Heart right ventricle (tissue), 16 donors: ENCODE results near the gene EHD2. TPM values are rescaled to one million over a fixed set of nuclear protein-coding genes. Genes with fewer than 3 reads are reported as not detected.

Experiments used
- ATAC-seq, 8 donors: fragments of 200-7000 bp; cut with Tn5 transposase; one replicate each; pipeline ENCODE4 v1.9.1; 2020; ENCODE audit warnings: mild to moderate bottlenecking in 8 of 8, moderate library complexity in 8 of 8, moderate number of reproducible peaks in 1 of 8
- DNase-seq, 2 donors: peaks; one replicate each; pipeline ENCODE4 v3.0.0-alpha.2; 2020
- H3K27ac ChIP-seq, 10 donors: fragments of 200-600 bp; sonication (generic) in 2 of 10; one replicate each; pipeline versions ENCODE4 v1.5.0 to v1.8.0; 2020 to 2022; ENCODE audit warnings: mild to moderate bottlenecking in 3 of 10
- H3K27me3 ChIP-seq, 7 donors: fragments of 200-600 bp; one replicate each; pipeline ENCODE4 v1.8.0; 2021 to 2022; ENCODE audit warnings: mild to moderate bottlenecking in 2 of 7
- H3K36me3 ChIP-seq, 9 donors: fragments of 200-600 bp; sonication (generic) in 1 of 9; one replicate each; pipeline versions ENCODE4 v1.5.0 to v1.8.0; 2020 to 2022; ENCODE audit warnings: mild to moderate bottlenecking in 2 of 9
- H3K4me1 ChIP-seq, 9 donors: fragments of 200-600 bp; sonication (generic) in 1 of 9; one replicate each; pipeline versions ENCODE4 v1.5.0 to v1.8.0; 2020 to 2022; ENCODE audit warnings: mild to moderate bottlenecking in 4 of 9
- H3K4me3 ChIP-seq, 10 donors: fragments of 200-600 bp; sonication (generic) in 2 of 10; one replicate each; pipeline versions ENCODE4 v1.5.0 to v1.8.0; 2020 to 2022; ENCODE audit warnings: mild to moderate bottlenecking in 7 of 10, moderate library complexity in 2 of 10
- H3K9me3 ChIP-seq, 11 donors: fragments of 200-600 bp in 10 of 11; sonication (generic) in 2 of 11; one replicate each; pipeline versions ENCODE4 v1.5.0 to v1.8.0; 2013 to 2022; ENCODE audit warnings: mild to moderate bottlenecking in 2 of 11, control low read depth in 1 of 11, moderate library complexity in 1 of 11
- WGBS, 2 donors: extraction: QIAGEN DNeasy Blood & Tissue Kit; methylation state at CpG; one replicate each; pipeline ENCODE4 v1.1.7; 2013; ENCODE audit warnings: inconsistent platforms in 1 of 2; 5-methylcytosine and 5-hydroxymethylcytosine counted together
- intact Hi-C, 10 donors: fragments of 100-400 bp; cut with DNase I; formaldehyde crosslinking; loops; one replicate each; pipeline versions ENCODE4 v1.11.1 to v1.14.2; 2022
- polyA plus RNA-seq, 2 donors: library from polyadenylated mRNA; stranded (reverse); fragments of 200-250 nt; gene quantifications; one replicate each; pipeline ENCODE4 v1.2.3, GENCODE V29; 2013
- total RNA-seq, 10 donors: library from RNA; stranded (reverse); fragmentation: NEBNext Ultra II Directional in 3 of 10; extraction: Animal tissue kit (Norgen Biotek cat#: 25700) in 3 of 10; gene quantifications; one replicate each; pipeline versions ENCODE4 v1.2.1 to v1.2.4, GENCODE V29; 2021 to 2023
- TF ChIP-seq, protein P1 (sequence below), 9 donors: fragments of 200-600 bp; sonication (generic) in 2 of 9; IDR thresholded peaks; one replicate each; pipeline versions ENCODE4 v1.5.0 to v1.8.0; 2021 to 2022; ENCODE audit warnings: antibody characterized with exemption in 9 of 9, mild to moderate bottlenecking in 5 of 9, moderate library complexity in 1 of 9
- donor health status: Arrhythmogenic right ventricular cardiomyopathy.
- donor health status: ischemic (EF 13 %, LVEDD 7.1; RV severe dilation, severe dysfunction).
- donor health status: healthy with polysubstance abuse.
- donor health status: DM: no; HTN: yes; CAD: no.
- donor health status: DM: no; HTN: no; CAD: no.
- donor health status: ischemic (EF 25% LVEDD 6.9; RV normal size, moderate dysfunction).
- donor health status: ischemic (EF 25% LVEDD 5.7; RV mildly dilated, moderate dysfunction).
- donor health status: healthy.
- donor health status: DM: yes; HTN: yes; CAD: no.
- donor health status: Ischemic cardiomyopathy.
- donor health status: ischemic (EF 35%, LVEDD 5.7; RV mildly dilated, moderate dysfunction).
- donor health status: nonischemic (EF 11% LVEDD 7.7; RV severe dilation, severe dysfunction).
- donor health status: DM: yes; HTN: yes; CAD: no.
- donor health status: PGD.
- donor health status: ischemic (EF 29% LVEDD 5.4; RV normal size, mild dysfunction).
- donor health status: nonischemic (EF 23%, LVEDD 6.1; RV moderate dilation, normal function).

EHD2 gene
- total and polyA plus RNA-seq, 12 donors, result 27.5 to 78.2 (median 47.5) TPM

DNA sequence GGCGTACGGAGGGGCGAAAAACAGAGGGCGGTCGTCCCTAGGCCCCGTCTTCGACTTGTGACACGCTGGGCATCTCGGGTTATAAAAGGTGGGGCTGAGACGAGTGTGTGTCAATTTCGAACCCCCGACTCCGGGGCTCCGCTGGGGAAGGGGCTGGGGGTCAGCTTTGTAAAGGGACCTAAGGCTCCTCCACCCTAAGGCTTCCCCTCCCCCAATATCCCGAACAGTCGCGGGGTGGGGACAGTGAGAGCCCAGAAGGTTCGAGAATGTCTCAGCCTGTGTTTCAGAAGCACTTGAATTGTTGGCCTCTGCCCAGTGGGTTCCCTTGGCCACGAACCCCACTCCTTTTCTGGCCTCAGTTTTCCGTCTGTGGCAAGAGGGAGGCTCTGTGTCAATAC, 65.7 kb downstream of the EHD2 start:
- ATAC-seq (peak; percentile 27 to 71 (median 54)), DNase-seq (peak in 1 of 2 donors; percentile 47)
- peaks cover 10 to 59% (median 45%) of the 10 kb centered on the region in 9 donors for H3K4me1 ChIP-seq
- peak overlapping the region; percentile 78 to 100 (median 91) for H3K4me3 ChIP-seq
- H3K36me3 ChIP-seq, result peaks cover 0 to 36% (median 13%) of the 10 kb centered on the region in 9 donors
- H3K9me3 ChIP-seq, result no peaks in the 10 kb centered on the region
- no peaks in the 10 kb centered on the region for H3K27me3 ChIP-seq
- 0 to 1% methylated on average over 20 of the region's 20 CpGs for WGBS, 2 donors
- intact Hi-C loops, result no loop called here
- H3K27ac ChIP-seq, result peak overlapping the region; percentile 98 to 100 (median 99)
- TF ChIP-seq, protein P1, sequence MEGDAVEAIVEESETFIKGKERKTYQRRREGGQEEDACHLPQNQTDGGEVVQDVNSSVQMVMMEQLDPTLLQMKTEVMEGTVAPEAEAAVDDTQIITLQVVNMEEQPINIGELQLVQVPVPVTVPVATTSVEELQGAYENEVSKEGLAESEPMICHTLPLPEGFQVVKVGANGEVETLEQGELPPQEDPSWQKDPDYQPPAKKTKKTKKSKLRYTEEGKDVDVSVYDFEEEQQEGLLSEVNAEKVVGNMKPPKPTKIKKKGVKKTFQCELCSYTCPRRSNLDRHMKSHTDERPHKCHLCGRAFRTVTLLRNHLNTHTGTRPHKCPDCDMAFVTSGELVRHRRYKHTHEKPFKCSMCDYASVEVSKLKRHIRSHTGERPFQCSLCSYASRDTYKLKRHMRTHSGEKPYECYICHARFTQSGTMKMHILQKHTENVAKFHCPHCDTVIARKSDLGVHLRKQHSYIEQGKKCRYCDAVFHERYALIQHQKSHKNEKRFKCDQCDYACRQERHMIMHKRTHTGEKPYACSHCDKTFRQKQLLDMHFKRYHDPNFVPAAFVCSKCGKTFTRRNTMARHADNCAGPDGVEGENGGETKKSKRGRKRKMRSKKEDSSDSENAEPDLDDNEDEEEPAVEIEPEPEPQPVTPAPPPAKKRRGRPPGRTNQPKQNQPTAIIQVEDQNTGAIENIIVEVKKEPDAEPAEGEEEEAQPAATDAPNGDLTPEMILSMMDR (IDR thresholded peaks at IDR 0.05), result no peak

DNA sequence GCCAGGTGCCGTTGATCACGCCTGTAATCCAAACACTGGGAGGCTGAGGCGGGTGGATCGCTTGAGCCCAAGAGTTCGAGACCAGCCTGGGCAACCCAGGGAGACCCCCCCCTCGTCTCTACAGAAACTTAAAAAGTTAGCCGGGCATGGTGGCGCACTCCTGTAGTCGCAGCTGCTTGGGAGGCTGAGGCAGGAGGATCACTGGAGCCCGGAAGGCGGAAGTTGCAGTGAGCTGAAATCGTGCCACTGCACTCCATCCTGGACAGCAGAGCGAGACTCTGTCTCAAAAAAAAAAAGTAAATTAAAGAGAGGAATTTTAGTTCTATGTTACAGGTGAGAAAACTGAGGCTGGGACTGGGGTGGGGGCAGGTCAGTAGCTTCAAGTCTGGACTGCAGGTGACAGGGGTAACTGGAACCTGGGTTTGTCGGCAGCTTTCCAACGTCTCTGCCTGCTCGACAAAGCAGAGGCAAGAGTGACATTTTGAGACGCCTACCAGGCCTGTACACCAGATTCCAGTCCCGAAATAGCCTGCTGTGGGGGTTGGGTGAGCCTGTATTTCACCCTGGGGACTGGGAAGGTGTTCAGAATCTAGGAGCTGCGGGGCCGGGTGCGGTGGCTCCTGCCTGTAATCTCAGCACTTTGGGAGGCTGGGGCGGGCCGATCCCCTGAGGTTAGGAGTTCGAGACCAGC, 66.4 kb downstream of the EHD2 start:
- TF ChIP-seq, protein P1 (IDR thresholded peaks at IDR 0.05), result no peak
- no peaks in the 10 kb centered on the region for H3K9me3 ChIP-seq
- peaks cover 0 to 43% (median 20%) of the 10 kb centered on the region in 9 donors for H3K36me3 ChIP-seq
- H3K4me1 ChIP-seq, result peaks cover 10 to 59% (median 45%) of the 10 kb centered on the region in 9 donors
- intact Hi-C loops, result loop anchor here in 2 of 10 donors (5.0 kb wide), 2 partner anchors 32 to 67 kb away; partner anchors contain the start of genes EHD2 (in 1 of the 2) and NOP53 (in 1 of the 2)
- H3K27me3 ChIP-seq, result no peaks in the 10 kb centered on the region
- peak; percentile 40 to 84 (median 76) for ATAC-seq
- peak overlapping the region; percentile 78 to 100 (median 91) for H3K4me3 ChIP-seq
- 29 to 33% methylated on average over 24 of the region's 24 CpGs for WGBS, 2 donors
- H3K27ac ChIP-seq, result peak overlapping the region; percentile 98 to 100 (median 99)
- peak; percentile 77 to 87 for DNase-seq

DNA sequence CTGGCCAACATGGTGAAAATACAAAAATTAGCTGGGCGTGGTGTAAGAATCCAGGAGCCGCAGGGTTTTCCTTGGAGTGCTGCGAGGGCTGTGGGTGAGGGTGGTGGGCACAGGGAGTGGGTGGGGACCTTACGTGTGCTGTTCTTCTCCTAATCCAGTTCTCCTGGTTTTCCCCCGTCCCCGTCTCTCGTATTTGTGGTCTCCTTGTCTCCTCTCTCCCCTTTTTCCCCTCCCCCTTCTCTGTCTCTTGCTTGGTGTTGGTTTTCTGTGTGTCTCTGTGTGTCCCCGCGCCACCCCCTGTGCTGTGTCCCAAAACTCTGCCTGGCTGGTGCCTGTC, 67.0 kb downstream of the EHD2 start:
- intact Hi-C loops, result loop anchor here in 2 of 10 donors (5.0 kb wide), 2 partner anchors 33 to 68 kb away; partner anchors contain the start of genes EHD2 (in 1 of the 2) and NOP53 (in 1 of the 2)
- WGBS, 2 donors, result 36 to 45% methylated on average over 9 of the region's 9 CpGs
- TF ChIP-seq, protein P1 (IDR thresholded peaks at IDR 0.05), result no peak
- Histone ChIP-seq H3K27me3 (no peaks in the 10 kb centered on the region), H3K36me3 (peaks cover 0 to 48% (median 25%) of the 10 kb centered on the region in 9 donors), H3K9me3 (no peaks in the 10 kb centered on the region), H3K4me1 (peaks cover 10 to 59% (median 45%) of the 10 kb centered on the region in 9 donors), H3K4me3 (peak overlapping the region; percentile 31 to 100 (median 90)), H3K27ac (peak overlapping the region; percentile 98 to 100 (median 99))
- no peak for ATAC-seq
- no peak for DNase-seq

DNA sequence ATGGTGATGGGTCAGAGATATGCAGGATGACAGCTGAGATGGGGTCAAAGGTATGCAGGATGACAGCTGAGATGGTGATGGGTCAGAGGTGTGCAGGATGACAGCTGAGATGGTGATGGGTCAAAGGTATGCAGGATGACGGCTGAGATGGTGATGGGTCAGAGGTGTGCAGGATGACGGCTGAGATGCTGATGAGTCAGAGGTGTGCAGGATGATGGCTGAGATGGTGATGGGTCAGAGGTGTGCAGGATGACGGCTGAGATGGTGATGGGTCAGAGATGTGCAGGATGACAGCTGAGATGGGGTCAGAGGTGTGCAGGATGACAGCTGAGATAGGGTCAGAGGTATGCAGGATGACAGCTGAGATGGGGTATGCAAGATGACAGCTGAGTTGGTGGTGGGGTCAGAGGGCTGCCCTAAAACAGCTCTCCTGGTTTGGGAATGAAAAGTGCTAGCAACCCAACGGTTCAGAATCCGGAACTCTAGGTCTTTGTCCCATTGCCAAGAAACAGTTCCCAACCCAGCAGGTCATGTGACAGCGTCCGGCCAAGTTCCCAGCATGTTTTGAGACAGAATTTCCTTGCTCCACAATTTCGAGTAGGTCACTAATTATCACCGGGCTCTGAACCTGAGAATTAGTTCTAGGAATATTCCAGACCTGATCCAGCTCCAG, 68.5 kb downstream of the EHD2 start:
- DNase-seq (peak in 1 of 2 donors; percentile 69), ATAC-seq (peak in 1 of 8 donors; percentile 10)
- H3K4me3 ChIP-seq, result peak overlapping the region in 5 of 10 donors; percentile 8 to 99 (median 89)
- H3K27me3 ChIP-seq, result no peaks in the 10 kb centered on the region
- 17 to 20% methylated on average over 9 of the region's 9 CpGs for WGBS, 2 donors
- H3K4me1 ChIP-seq, result peaks cover 10 to 59% (median 45%) of the 10 kb centered on the region in 9 donors
- no peaks in the 10 kb centered on the region for H3K9me3 ChIP-seq
- H3K27ac ChIP-seq, result peak overlapping the region in 8 of 10 donors; percentile 55 to 100 (median 99)
- intact Hi-C loops, result loop anchor here in 2 of 10 donors (5.0 kb wide), 2 partner anchors 34 to 69 kb away; partner anchors contain the start of genes EHD2 (in 1 of the 2) and NOP53 (in 1 of the 2)
- TF ChIP-seq, protein P1 (IDR thresholded peaks at IDR 0.05), result no peak
- H3K36me3 ChIP-seq, result peaks cover 0 to 63% (median 36%) of the 10 kb centered on the region in 9 donors
